Sigmoid colon (tissue), 7 donors: Measurements from ENCODE around the gene NOD2. TPM values are rescaled to one million over a fixed set of nuclear protein-coding genes. Genes with fewer than 3 reads are reported as not detected.

Experiments used
- DNase-seq: peaks from one replicate; pipeline ENCODE4 v3.0.0-alpha.2; 2019
- H3K27ac ChIP-seq, 4 donors: fragments of 200-600 bp; sonication (generic); one replicate each; pipeline ENCODE4 v1.5.1; 2016 to 2019; ENCODE audit warnings: mild to moderate bottlenecking in 1 of 4
- H3K27me3 ChIP-seq, 3 donors: fragments of 200-600 bp; sonication (generic); one replicate each; pipeline ENCODE4 v1.5.1; 2019; ENCODE audit warnings: mild to moderate bottlenecking in 1 of 3
- H3K36me3 ChIP-seq, 4 donors: fragments of 200-600 bp; sonication (generic); one replicate each; pipeline ENCODE4 v1.5.1; 2016 to 2019
- H3K4me1 ChIP-seq, 4 donors: fragments of 200-600 bp; sonication (generic); one replicate each; pipeline ENCODE4 v1.5.1; 2017 to 2019
- H3K4me3 ChIP-seq, 4 donors: fragments of 200-600 bp; sonication (generic); one replicate each; pipeline ENCODE4 v1.5.1; 2017 to 2019; ENCODE audit warnings: mild to moderate bottlenecking in 2 of 4, moderate library complexity in 1 of 4
- H3K9me3 ChIP-seq, 4 donors: fragments of 200-600 bp in 3 of 4; sonication (generic) in 3 of 4; one replicate each; pipeline versions ENCODE4 v1.5.1 to v1.6.1; 2013 to 2019
- CTCF ChIP-seq, 4 experiments: fragments of 450-650 bp in 3 of 4; fragments of 200-600 bp in 1 of 4; IDR thresholded peaks; one replicate each; pipeline ENCODE4 v1.5.1; 2016 to 2019; ENCODE audit warnings: antibody characterized with exemption in 4 of 4, mild to moderate bottlenecking in 3 of 4, moderate library complexity in 2 of 4
- EP300 ChIP-seq, 4 donors: sonication (generic); formaldehyde crosslinking; IDR thresholded peaks; one replicate each; pipeline ENCODE4 v1.6.1; 2017; ENCODE audit warnings: antibody characterized with exemption in 4 of 4
- POLR2A ChIP-seq, 2 donors: fragments of 450-650 bp; IDR thresholded peaks; one replicate each; pipeline ENCODE4 v1.6.1; 2016; ENCODE audit warnings: antibody characterized with exemption in 2 of 2, mild to moderate bottlenecking in 2 of 2, moderate library complexity in 2 of 2
- POLR2AphosphoS5 ChIP-seq, 4 donors: sonication (generic); formaldehyde crosslinking; IDR thresholded peaks; one replicate each; pipeline ENCODE4 v1.6.1; 2017; ENCODE audit warnings: antibody characterized with exemption in 4 of 4
- WGBS, 2 donors: extraction: QIAGEN DNeasy Blood & Tissue Kit; methylation state at CpG; one replicate each; pipeline ENCODE4 v1.1.7; 2013; 5-methylcytosine and 5-hydroxymethylcytosine counted together
- intact Hi-C: fragments of 100-400 bp; cut with DNase I; formaldehyde crosslinking; loops from one replicate; pipeline ENCODE4 v1.15.1; 2023
- polyA plus RNA-seq, 3 donors: library from polyadenylated mRNA; stranded (reverse); fragments of 200-250 nt; gene quantifications; one replicate each; pipeline ENCODE4 v1.2.3, GENCODE V29; 2013
- total RNA-seq, 4 donors: library from RNA; depleted of rRNA; stranded (reverse); fragments of >200 nt; gene quantifications; one replicate each; pipeline ENCODE4 v1.1.0, GENCODE V29; 2016
- donor health status: healthy with polysubstance abuse.
- donor health status: Bipolar disorder and iron deficiency.
- donor health status: healthy.

Gene NOD2
- total and polyA plus RNA-seq, 7 donors = 0.23 to 3.0 (median 2.5) TPM

- WGBS, 2 donors = 37 to 77% methylated on average over 7 of the region's 7 CpGs
- no peak overlapping the region for H3K4me3 ChIP-seq
- H3K9me3 ChIP-seq = no peaks in the 10 kb centered on the region
- TF ChIP-seq POLR2A (IDR thresholded peaks at IDR 0.05) (no peak), POLR2AphosphoS5 (IDR thresholded peaks at IDR 0.05) (no peak)
- intact Hi-C loops = loop anchor here (10.0 kb wide), 2 partner anchors 153 to 683 kb away; partner anchors contain the start of gene HEATR3
- no peaks in the 10 kb centered on the region for H3K27me3 ChIP-seq
- peaks cover 0 to 59% (median 36%) of the 10 kb centered on the region in 4 donors for H3K4me1 ChIP-seq
- peaks cover 0 to 26% (median under 1%) of the 10 kb centered on the region in 4 donors for H3K36me3 ChIP-seq
- no peak for DNase-seq
- peak overlapping the region in 2 of 4 donors; percentile 5 for H3K27ac ChIP-seq
Measured at GRCh38 chr16:50747207-50747956, 54.0 kb downstream of the NOD2 start.

- Histone ChIP-seq H3K27me3 (no peaks in the 10 kb centered on the region), H3K27ac (no peak overlapping the region), H3K9me3 (no peaks in the 10 kb centered on the region), H3K36me3 (peaks cover 4 to 63% (median 12%) of the 10 kb centered on the region in 4 donors), H3K4me3 (no peak overlapping the region), H3K4me1 (peaks cover 0 to 25% (median 8%) of the 10 kb centered on the region in 4 donors)
- 83 to 86% methylated on average over 6 of the region's 6 CpGs for whole genome bisulfite sequencing, 2 donors
- intact Hi-C loops = no loop called here
- TF ChIP-seq EP300 (IDR thresholded peaks at IDR 0.05) (no peak), CTCF (IDR thresholded peaks at IDR 0.05) (no peak), POLR2A (IDR thresholded peaks at IDR 0.05) (no peak), POLR2AphosphoS5 (IDR thresholded peaks at IDR 0.05) (no peak)
- no peak for DNase-seq
Measured at GRCh38 chr16:50751528-50751927, 58.1 kb downstream of the NOD2 start.

GRCh38 chr16:50752471-50753235 is 59.2 kb downstream of the NOD2 start:
- Histone ChIP-seq H3K4me3 (no peak overlapping the region), H3K27me3 (no peaks in the 10 kb centered on the region), H3K4me1 (peaks cover 0 to 16% (median 6%) of the 10 kb centered on the region in 4 donors), H3K27ac (no peak overlapping the region), H3K9me3 (no peaks in the 10 kb centered on the region), H3K36me3 (peaks cover 4 to 73% (median 12%) of the 10 kb centered on the region in 4 donors)
- TF ChIP-seq POLR2AphosphoS5 (IDR thresholded peaks at IDR 0.05) = no peak
- no peak for TF ChIP-seq EP300 (IDR thresholded peaks at IDR 0.05)
- TF ChIP-seq CTCF (IDR thresholded peaks at IDR 0.05) = no peak
- TF ChIP-seq POLR2A (IDR thresholded peaks at IDR 0.05) = no peak
- no peak for DNase-seq
- 76 to 78% methylated on average over 4 of the region's 4 CpGs for WGBS, 2 donors
- intact Hi-C loops = no loop called here

- Histone ChIP-seq H3K36me3 (peaks cover 4 to 56% (median 12%) of the 10 kb centered on the region in 4 donors), H3K27me3 (no peaks in the 10 kb centered on the region), H3K9me3 (no peaks in the 10 kb centered on the region), H3K4me1 (no peaks in the 10 kb centered on the region), H3K4me3 (no peak overlapping the region), H3K27ac (no peak overlapping the region)
- WGBS, 2 donors = 83 to 88% methylated on average over 3 of the region's 3 CpGs
- TF ChIP-seq CTCF (IDR thresholded peaks at IDR 0.05) (no peak), EP300 (IDR thresholded peaks at IDR 0.05) (no peak), POLR2A (IDR thresholded peaks at IDR 0.05) (no peak), POLR2AphosphoS5 (IDR thresholded peaks at IDR 0.05) (no peak)
- intact Hi-C loops = no loop called here
- no peak for DNase-seq
Measured at GRCh38 chr16:50756473-50756872, 63.1 kb downstream of the NOD2 start.

GRCh38 chr16:50761267-50761666 is 67.9 kb downstream of the NOD2 start:
- no peak for TF ChIP-seq POLR2AphosphoS5 (IDR thresholded peaks at IDR 0.05)
- TF ChIP-seq CTCF (IDR thresholded peaks at IDR 0.05) = no peak
- no peak for TF ChIP-seq EP300 (IDR thresholded peaks at IDR 0.05)
- TF ChIP-seq POLR2A (IDR thresholded peaks at IDR 0.05) = no peak
- H3K27me3 ChIP-seq = no peaks in the 10 kb centered on the region
- intact Hi-C loops = no loop called here

More at GRCh38 chr16:50761267-50761666, 67.9 kb downstream of the NOD2 start:
- H3K27ac ChIP-seq = no peak overlapping the region
- DNase-seq = no peak
- H3K4me1 ChIP-seq = peaks cover 0 to 14% (median 3%) of the 10 kb centered on the region in 4 donors
- H3K9me3 ChIP-seq = peaks cover 0 to 3% (median 0%) of the 10 kb centered on the region in 4 donors
- H3K36me3 ChIP-seq = peaks cover 0 to 29% (median 6%) of the 10 kb centered on the region in 4 donors
- H3K4me3 ChIP-seq = no peak overlapping the region
- 66 to 74% methylated on average over 1 of the region's 1 CpG for WGBS, 2 donors
